ENCODE data around the gene PTPN18. TPM values are rescaled to one million over a fixed set of nuclear protein-coding genes. Genes with fewer than 3 reads are reported as not detected.

Gene PTPN18
- total RNA-seq, 2 donors from 2014 or later = 79.2 to 93.3 TPM

- ATAC-seq (ENCODE audit: insufficient number of reproducible peaks, low FRiP score, low read depth) = no peak
- no peak for TF ChIP-seq CTCF (IDR thresholded peaks at IDR 0.05)
Observed at GRCh38 chr2:130378206-130378897, 22.5 kb downstream of the PTPN18 start.

DNA sequence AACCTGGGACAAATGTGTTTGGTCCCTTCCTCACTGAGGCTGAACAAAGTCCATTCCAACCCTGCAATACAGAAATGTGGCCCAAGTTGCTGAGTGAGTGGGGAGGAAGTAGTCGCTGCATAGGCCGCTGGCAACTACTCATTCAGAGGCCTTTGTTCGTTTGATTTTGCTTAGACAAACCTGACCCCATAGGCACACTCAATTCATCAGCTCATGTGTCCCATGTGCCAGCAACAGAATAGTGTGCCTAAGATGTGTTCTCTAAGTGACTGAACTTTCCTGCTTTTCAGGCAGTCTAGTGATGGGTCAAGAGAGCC lies 23.0 kb downstream of the PTPN18 start:
- no peak overlapping the region for H3K4me3 ChIP-seq
- H3K9me3 ChIP-seq = no peaks in the 10 kb centered on the region
- TF ChIP-seq CTCF (IDR thresholded peaks at IDR 0.05) = no peak
- peaks cover 0 to 2% of the 10 kb centered on the region in 2 donors for H3K4me1 ChIP-seq (ENCODE audit: control insufficient read depth in 1 of 2, low read depth in 2 of 2)
- H3K36me3 ChIP-seq = no peaks in the 10 kb centered on the region
- H3K27ac ChIP-seq = no peak overlapping the region
- ATAC-seq (ENCODE audit: insufficient number of reproducible peaks, low FRiP score, low read depth) = no peak
- DNase-seq (ENCODE audit: low spot score) = no peak
- H3K27me3 ChIP-seq (replicated peaks; ENCODE audit: insufficient read depth) = no peaks in the 10 kb centered on the region

More at GRCh38 chr2:130378206-130378897, 22.5 kb downstream of the PTPN18 start:
- H3K36me3 ChIP-seq = no peaks in the 10 kb centered on the region
- peaks cover 0 to 7% of the 10 kb centered on the region in 2 donors for H3K4me1 ChIP-seq (ENCODE audit: control insufficient read depth in 1 of 2, low read depth in 2 of 2)
- no peaks in the 10 kb centered on the region for H3K9me3 ChIP-seq
- no peak overlapping the region for H3K4me3 ChIP-seq
- no peaks in the 10 kb centered on the region for H3K27me3 ChIP-seq (replicated peaks; ENCODE audit: insufficient read depth)
- H3K27ac ChIP-seq = no peak overlapping the region
- no peak for DNase-seq (ENCODE audit: low spot score)

- Histone ChIP-seq H3K36me3 (no peaks in the 10 kb centered on the region), H3K27me3 (replicated peaks; ENCODE audit: insufficient read depth) (no peaks in the 10 kb centered on the region), H3K9me3 (no peaks in the 10 kb centered on the region), H3K4me3 (no peak overlapping the region), H3K4me1 (ENCODE audit: control insufficient read depth in 1 of 2, low read depth in 2 of 2) (no peaks in the 10 kb centered on the region), H3K27ac (no peak overlapping the region)
- ATAC-seq (ENCODE audit: insufficient number of reproducible peaks, low FRiP score, low read depth) = no peak
- TF ChIP-seq CTCF (IDR thresholded peaks at IDR 0.05) = no peak
- no peak for DNase-seq (ENCODE audit: low spot score)
Observed at GRCh38 chr2:130380096-130380934, 24.5 kb downstream of the PTPN18 start.

GRCh38 chr2:130381145-130381544 lies 25.3 kb downstream of the PTPN18 start:
- no peak overlapping the region for H3K4me3 ChIP-seq
- H3K36me3 ChIP-seq = no peaks in the 10 kb centered on the region
- no peak for ATAC-seq (ENCODE audit: insufficient number of reproducible peaks, low FRiP score, low read depth)
- H3K9me3 ChIP-seq = no peaks in the 10 kb centered on the region
- H3K4me1 ChIP-seq (ENCODE audit: control insufficient read depth in 1 of 2, low read depth in 2 of 2) = peaks cover 0 to 1% of the 10 kb centered on the region in 2 donors
- no peak for DNase-seq (ENCODE audit: low spot score)
- H3K27ac ChIP-seq = no peak overlapping the region
- no peak for TF ChIP-seq CTCF (IDR thresholded peaks at IDR 0.05)
- H3K27me3 ChIP-seq (replicated peaks; ENCODE audit: insufficient read depth) = no peaks in the 10 kb centered on the region

GRCh38 chr2:130381619-130382018 lies 25.8 kb downstream of the PTPN18 start:
- ATAC-seq (ENCODE audit: insufficient number of reproducible peaks, low FRiP score, low read depth) (no peak), DNase-seq (ENCODE audit: low spot score) (no peak)
- H3K4me3 ChIP-seq = no peak overlapping the region
- H3K27me3 ChIP-seq (replicated peaks; ENCODE audit: insufficient read depth) = no peaks in the 10 kb centered on the region
- no peak for TF ChIP-seq CTCF (IDR thresholded peaks at IDR 0.05)
- H3K36me3 ChIP-seq = no peaks in the 10 kb centered on the region
- H3K9me3 ChIP-seq = no peaks in the 10 kb centered on the region
- H3K27ac ChIP-seq = no peak overlapping the region
- peaks cover 0 to 5% of the 10 kb centered on the region in 2 donors for H3K4me1 ChIP-seq (ENCODE audit: control insufficient read depth in 1 of 2, low read depth in 2 of 2)
